NCI-H2029 treated with DMSO at 0.1 percent for 48 hours (cell line): ENCODE results near the gene ACP6.

Experiments used
- DNase-seq: peaks from one replicate; lab custom pipeline; 2025; lab: John Stamatoyannopoulos, UW

The ACP6 gene

GRCh38 chr1:147648933-147649332 lies 21.4 kb downstream of the ACP6 start:
- DNase-seq, result no peak

- no peak for DNase-seq
Measured at GRCh38 chr1:147647796-147648633, 22.3 kb downstream of the ACP6 start.

GRCh38 chr1:147643974-147644373 lies 26.4 kb downstream of the ACP6 start:
- DNase-seq, result no peak

- DNase-seq, result peak; percentile 42
Measured at GRCh38 chr1:147641695-147642592, 28.4 kb downstream of the ACP6 start.

- no peak for DNase-seq
Measured at GRCh38 chr1:147641291-147641690, 29.0 kb downstream of the ACP6 start.

- peak; percentile 72 for DNase-seq
Measured at GRCh38 chr1:147640553-147641165, 29.7 kb downstream of the ACP6 start.

- DNase-seq, result no peak
Measured at GRCh38 chr1:147636314-147636713, 34.0 kb downstream of the ACP6 start.

GRCh38 chr1:147635342-147635741 lies 35.0 kb downstream of the ACP6 start:
- no peak for DNase-seq

- DNase-seq, result no peak
Measured at GRCh38 chr1:147634645-147635044, 35.7 kb downstream of the ACP6 start.

- no peak for DNase-seq
Measured at GRCh38 chr1:147633759-147634158, 36.6 kb downstream of the ACP6 start.

GRCh38 chr1:147631839-147632238 lies 38.5 kb downstream of the ACP6 start:
- DNase-seq, result no peak

- DNase-seq, result no peak
Measured at GRCh38 chr1:147630447-147630846, 39.9 kb downstream of the ACP6 start.

GRCh38 chr1:147630022-147630421 lies 40.3 kb downstream of the ACP6 start:
- DNase-seq, result no peak

GRCh38 chr1:147628441-147628840 lies 41.9 kb downstream of the ACP6 start:
- no peak for DNase-seq

GRCh38 chr1:147627435-147628110 lies 42.8 kb downstream of the ACP6 start:
- DNase-seq, result peak; percentile 42

GRCh38 chr1:147626739-147627138 lies 43.6 kb downstream of the ACP6 start:
- peak; percentile 24 for DNase-seq

- no peak for DNase-seq
Measured at GRCh38 chr1:147626291-147626690, 44.0 kb downstream of the ACP6 start.

- DNase-seq, result no peak
Measured at GRCh38 chr1:147625362-147625995, 44.8 kb downstream of the ACP6 start.

GRCh38 chr1:147624529-147624928 lies 45.8 kb downstream of the ACP6 start:
- no peak for DNase-seq

GRCh38 chr1:147624011-147624410 lies 46.3 kb downstream of the ACP6 start:
- DNase-seq, result no peak

- DNase-seq, result no peak
Measured at GRCh38 chr1:147622731-147623130, 47.6 kb downstream of the ACP6 start.
